IMR-90 (cell line): ENCODE data around the gene CPNE1. TPM values are rescaled to one million over a fixed set of nuclear protein-coding genes. Genes with fewer than 3 reads are reported as not detected.

Experiments used
- ATAC-seq: fragments of 200-7000 bp; cut with Tn5 transposase; 2 replicates; pipeline ENCODE4 v1.9.1; 2020; ENCODE audit warnings: low read depth, mild to moderate bottlenecking, moderate library complexity
- BruUV-seq: library from RNA; stranded (reverse); fragments of 400-500 nt; replicated peaks from 2 replicates; lab custom pipeline; 2021; lab: Mats Ljungman, UMichigan
- CTCF ChIA-PET: fragments of 300-600 bp; formaldehyde crosslinking; extraction: SDS; loops from one replicate; lab custom pipeline; 2021; ENCODE audit warnings: antibody characterized with exemption; lab: Yijun Ruan, JAX
- POLR2A ChIA-PET: fragments of 300-600 bp; sonication (Branson Sonifier 250); formaldehyde crosslinking; loops from one replicate; lab custom pipeline; 2022; ENCODE audit warnings: antibody characterized with exemption; ENCODE audit not compliant: unreplicated experiment; lab: Charles Lee
- DNase-seq: peaks from one replicate; pipeline ENCODE4 v3.0.0; 2013
- H2AFZ ChIP-seq: replicated peaks from 2 replicates; pipeline ENCODE3; 2013; ENCODE audit warnings: low read length, mild to moderate bottlenecking; ENCODE audit not compliant: poor library complexity
- H2AK5ac ChIP-seq: 2 replicates; pipeline ENCODE4 v1.6.1; 2013; ENCODE audit warnings: low read depth, low read length, inconsistent platforms
- H2AK9ac ChIP-seq: replicated peaks from 2 replicates; pipeline ENCODE3; 2013; ENCODE audit warnings: mild to moderate bottlenecking, low read depth, low read length, moderate library complexity; ENCODE audit not compliant: poor library complexity
- H2BK120ac ChIP-seq: 2 replicates; pipeline ENCODE4 v1.6.1; 2013; ENCODE audit warnings: low read depth, low read length, inconsistent platforms
- H2BK15ac ChIP-seq: 3 replicates; pipeline ENCODE4 v1.6.1; 2013; ENCODE audit warnings: low read depth, low read length, inconsistent platforms
- H2BK20ac ChIP-seq: 2 replicates; pipeline ENCODE4 v1.6.1; 2013; ENCODE audit warnings: low read depth, mild to moderate bottlenecking, inconsistent platforms, low read length, moderate library complexity
- H2BK5ac ChIP-seq: 2 replicates; pipeline ENCODE4 v1.6.1; 2013; ENCODE audit warnings: mild to moderate bottlenecking, low read depth, low read length, inconsistent platforms; ENCODE audit not compliant: poor library complexity, severe bottlenecking
- H3K14ac ChIP-seq: replicated peaks from 2 replicates; pipeline ENCODE4 v1.6.1; 2013; ENCODE audit warnings: low read depth, low read length, inconsistent platforms
- H3K18ac ChIP-seq: 2 replicates; pipeline ENCODE4 v1.6.1; 2013; ENCODE audit warnings: low read depth, low read length, control low read depth
- H3K23ac ChIP-seq: 2 replicates; pipeline ENCODE4 v1.6.1; 2013; ENCODE audit warnings: low read depth, low read length, inconsistent platforms
- H3K27ac ChIP-seq: 2 replicates; pipeline ENCODE4 v1.5.1; 2013; ENCODE audit warnings: mild to moderate bottlenecking, control low read depth, low read length; ENCODE audit not compliant: insufficient read depth
- H3K27me3 ChIP-seq: 2 replicates; pipeline ENCODE4 v1.6.1; 2013; ENCODE audit warnings: low read length; ENCODE audit not compliant: control insufficient read depth, insufficient read depth
- H3K36me3 ChIP-seq: 2 replicates; pipeline ENCODE4 v1.6.1; 2013; ENCODE audit warnings: low read length, mixed read lengths; ENCODE audit not compliant: control insufficient read depth, insufficient read depth
- H3K4ac ChIP-seq: 2 replicates; pipeline ENCODE4 v1.6.1; 2013; ENCODE audit warnings: low read depth, low read length, inconsistent platforms
- H3K4me1 ChIP-seq: 2 replicates; pipeline ENCODE4 v1.6.1; 2013; ENCODE audit warnings: low read length, mixed read lengths; ENCODE audit not compliant: control insufficient read depth, insufficient read depth
- H3K4me2 ChIP-seq: 2 replicates; pipeline ENCODE4 v1.6.1; 2013; ENCODE audit warnings: low read depth, mild to moderate bottlenecking, control low read depth, low read length, moderate library complexity
- H3K4me3 ChIP-seq: 2 replicates; pipeline ENCODE4 v1.5.1; 2013; ENCODE audit warnings: low read depth, mild to moderate bottlenecking, control low read depth, low read length, moderate library complexity; ENCODE audit not compliant: insufficient read depth
- H3K56ac ChIP-seq: 2 replicates; pipeline ENCODE4 v1.6.1; 2013; ENCODE audit warnings: low read length, inconsistent platforms; ENCODE audit not compliant: insufficient read depth; ENCODE audit errors: extremely low read depth
- H3K79me1 ChIP-seq, 2 experiments: 2 replicates each; pipeline ENCODE4 v1.6.1; 2013; ENCODE audit warnings: low read length in 2 of 2, inconsistent platforms in 1 of 2, low read depth in 1 of 2
- H3K9ac ChIP-seq: 2 replicates; pipeline ENCODE4 v1.6.1; 2013; ENCODE audit warnings: low read depth, low read length, control low read depth
- H3K9me1 ChIP-seq: 2 replicates; pipeline ENCODE4 v1.6.1; 2013; ENCODE audit warnings: low read length, inconsistent platforms; ENCODE audit not compliant: insufficient read depth
- H3K9me3 ChIP-seq: 2 replicates; pipeline ENCODE4 v1.6.1; 2013; ENCODE audit warnings: low read length; ENCODE audit not compliant: control insufficient read depth, insufficient read depth
- H4K20me1 ChIP-seq: 2 replicates; pipeline ENCODE4 v1.6.1; 2013; ENCODE audit warnings: low read length, inconsistent platforms; ENCODE audit not compliant: insufficient read depth
- H4K5ac ChIP-seq: 2 replicates; pipeline ENCODE4 v1.6.1; 2013; ENCODE audit warnings: mild to moderate bottlenecking, low read depth, low read length, control low read depth
- H4K8ac ChIP-seq, 2 experiments: 2 replicates each; pipeline ENCODE4 v1.6.1; 2013; ENCODE audit warnings: low read depth in 2 of 2, low read length in 2 of 2, control low read depth in 1 of 2, inconsistent platforms in 1 of 2
- H4K91ac ChIP-seq: 2 replicates; pipeline ENCODE4 v1.6.1; 2013; ENCODE audit warnings: low read depth, low read length, inconsistent platforms; ENCODE audit not compliant: insufficient read depth
- BHLHE40 ChIP-seq: fragments of 150-350 bp; IDR thresholded peaks from 2 replicates; pipeline ENCODE4 v1.6.1; 2016; ENCODE audit warnings: mild to moderate bottlenecking, low read depth, low read length
- CEBPB ChIP-seq: IDR thresholded peaks from 2 replicates; pipeline ENCODE4 v1.6.1; 2012; ENCODE audit warnings: low read depth, low read length, improper control_type of control experiment
- CTCF ChIP-seq: conservative IDR thresholded peaks from 2 replicates; pipeline ENCODE4 v1.5.1; 2012; ENCODE audit warnings: mild to moderate bottlenecking, low read depth, low read length, improper control_type of control experiment
- RAD21 ChIP-seq: IDR thresholded peaks from 2 replicates; pipeline ENCODE4 v1.6.1; 2012; ENCODE audit warnings: low read length, improper control_type of control experiment
- RCOR1 ChIP-seq: IDR thresholded peaks from 2 replicates; pipeline ENCODE4 v1.6.1; 2012; ENCODE audit warnings: mild to moderate bottlenecking, low read length, improper control_type of control experiment; ENCODE audit not compliant: insufficient replicate concordance
- USF2 ChIP-seq: fragments of 150-350 bp; IDR thresholded peaks from 2 replicates; pipeline ENCODE4 v1.6.1; 2017; ENCODE audit warnings: mild to moderate bottlenecking, antibody characterized with exemption, low read length, low read depth
- WGBS, 2 experiments: methylation state at CpG; one replicate each; pipeline versions ENCODE4 v1.1.5 to v1.1.7; 2013; ENCODE audit warnings: missing lambda C conversion rate in 2 of 2; ENCODE audit not compliant: insufficient read length in 1 of 2; ENCODE audit errors: extremely low coverage in 2 of 2; 5-methylcytosine and 5-hydroxymethylcytosine counted together
- dilution Hi-C: fragments of 300-500 bp; cut with HindIII; formaldehyde crosslinking; loops from one replicate; pipeline ENCODE4 v1.14.3; 2018; ENCODE audit warnings: low sequenced_read_pairs; ENCODE audit not compliant: unreplicated experiment
- in situ Hi-C: fragments of 300-500 bp; cut with MboI; formaldehyde crosslinking; loops from 3 replicates; pipeline ENCODE4 v1.14.3; 2019; ENCODE audit warnings: low sequenced_read_pairs, inconsistent platforms, mixed read lengths
- intact Hi-C: fragments of 100-400 bp; cut with micrococcal nuclease; formaldehyde crosslinking; loops from 2 replicates; pipeline ENCODE4 v1.10.0; 2022
- polyA plus RNA-seq, 3 experiments: library from polyadenylated mRNA; depleted of rRNA; stranded (reverse); fragments of >200 nt; gene quantifications; 2 replicates each; pipeline ENCODE4 v1.2.3, GENCODE V29; 2012; ENCODE audit warnings: low replicate concordance in 1 of 3
- total RNA-seq: library from RNA; depleted of rRNA; stranded (reverse); fragments of >200 nt; gene quantifications from 2 replicates; pipeline ENCODE4 v1.2.3, GENCODE V29; 2012

Gene CPNE1
- total and polyA plus RNA-seq, 2 of the 4 experiments (the other 2 are of a cell fraction): 163 to 165 TPM

- H3K18ac ChIP-seq: no peak overlapping the region
- H3K27ac ChIP-seq: no peak overlapping the region
- H2BK15ac ChIP-seq: no peak overlapping the region
- H2AFZ ChIP-seq: no peak overlapping the region
- H4K91ac ChIP-seq: no peak overlapping the region
- no peak overlapping the region for H2BK20ac ChIP-seq
- no peaks in the 10 kb centered on the region for H3K79me1 ChIP-seq
- no peak overlapping the region for H3K4ac ChIP-seq
- H2AK5ac ChIP-seq: no peak overlapping the region
- no peak overlapping the region for H3K23ac ChIP-seq
- no peak overlapping the region for H3K56ac ChIP-seq
- no peaks in the 10 kb centered on the region; the same call in 1 of the 2 replicates for H3K9me1 ChIP-seq
- ATAC-seq (no peak), DNase-seq (no peak)
- no peaks in the 10 kb centered on the region for H3K36me3 ChIP-seq
- no peaks in the 10 kb centered on the region; the same call in 1 of the 2 replicates for H4K20me1 ChIP-seq
- H2BK120ac ChIP-seq: no peak overlapping the region
- no TSS peak for BruUV-seq
- ChIA-PET POLR2A (interaction anchor here (0.5 kb wide), 1 partner anchor 32 kb away, joined by 3 read pairs; no protein-coding TSS in a partner anchor), CTCF (no interaction called here)
- 62 to 100% methylated on average over 1 to 5 of the region's 7 CpGs for WGBS, 2 experiments
- no peak overlapping the region for H4K8ac ChIP-seq
- no peaks in the 10 kb centered on the region for H3K9me3 ChIP-seq
- dilution Hi-C loops (no loop called here), in situ Hi-C loops (no loop called here), intact Hi-C loops (no loop called here)
- H3K4me2 ChIP-seq: no peak overlapping the region
- no peak for TF ChIP-seq USF2
- TF ChIP-seq CEBPB: no peak
- no peak for TF ChIP-seq CTCF
- TF ChIP-seq BHLHE40: no peak
- no peak for TF ChIP-seq RAD21
- TF ChIP-seq RCOR1: no peak
- no peak overlapping the region for H2AK9ac ChIP-seq
- no peak overlapping the region for H4K5ac ChIP-seq
- no peaks in the 10 kb centered on the region; the same call in 1 of the 2 replicates for H3K4me1 ChIP-seq
- no peak overlapping the region for H3K14ac ChIP-seq
- peaks cover 37% of the 10 kb centered on the region for H3K27me3 ChIP-seq
- no peak overlapping the region for H3K9ac ChIP-seq
- H2BK5ac ChIP-seq: no peak overlapping the region
- H3K4me3 ChIP-seq: no peak overlapping the region
Measured at GRCh38 chr20:35595901-35596300, 68.8 kb downstream of the CPNE1 start.
